Stimulated activated CD4-positive, alpha-beta T cell treated with anti-CD3 and anti-CD28 coated beads, Interleukin-2, amount 100 ng/mL, for 4 hours (primary cell): ENCODE measurements around the gene DOCK10.

Experiments used
- DNase-seq: peaks from one replicate; pipeline ENCODE4 v3.0.0-alpha.2; 2020; ENCODE audit warnings: low read depth

The DOCK10 gene

GRCh38 chr2:224833986-224834385 lies 208.3 kb downstream of the DOCK10 start:
- DNase-seq: no peak

GRCh38 chr2:224832207-224832606 lies 210.1 kb downstream of the DOCK10 start:
- DNase-seq: no peak

- DNase-seq: no peak
Measured at GRCh38 chr2:224831530-224831929, 210.7 kb downstream of the DOCK10 start.

- DNase-seq: no peak
Measured at GRCh38 chr2:224820283-224820991, 221.8 kb downstream of the DOCK10 start.

- DNase-seq: no peak
Measured at GRCh38 chr2:224819075-224819474, 223.2 kb downstream of the DOCK10 start.

- DNase-seq: no peak
Measured at GRCh38 chr2:224817676-224818075, 224.6 kb downstream of the DOCK10 start.

- DNase-seq: no peak
Measured at GRCh38 chr2:224816816-224817215, 225.5 kb downstream of the DOCK10 start.

- DNase-seq: no peak
Measured at GRCh38 chr2:224813578-224813977, 228.7 kb downstream of the DOCK10 start.

GRCh38 chr2:224807153-224807964 lies 234.9 kb downstream of the DOCK10 start:
- no peak for DNase-seq

GRCh38 chr2:224803930-224804329 lies 238.3 kb downstream of the DOCK10 start:
- DNase-seq: no peak

GRCh38 chr2:224802407-224802806 lies 239.9 kb downstream of the DOCK10 start:
- no peak for DNase-seq

- no peak for DNase-seq
Measured at GRCh38 chr2:224801360-224801759, 240.9 kb downstream of the DOCK10 start.

GRCh38 chr2:224799691-224800090 lies 242.6 kb downstream of the DOCK10 start:
- DNase-seq: no peak

- no peak for DNase-seq
Measured at GRCh38 chr2:224798180-224798579, 244.1 kb downstream of the DOCK10 start.

- no peak for DNase-seq
Measured at GRCh38 chr2:224796695-224797305, 245.5 kb downstream of the DOCK10 start.

GRCh38 chr2:224793946-224794345 lies 248.3 kb downstream of the DOCK10 start:
- DNase-seq: no peak

GRCh38 chr2:224786848-224787247 lies 255.4 kb downstream of the DOCK10 start:
- no peak for DNase-seq

GRCh38 chr2:224781400-224781799 lies 260.9 kb downstream of the DOCK10 start:
- no peak for DNase-seq

GRCh38 chr2:224780823-224781222 lies 261.4 kb downstream of the DOCK10 start:
- DNase-seq: no peak

GRCh38 chr2:224780106-224780505 lies 262.2 kb downstream of the DOCK10 start:
- no peak for DNase-seq

- peak; percentile 18 for DNase-seq
Measured at GRCh38 chr2:224778474-224778877, 263.8 kb downstream of the DOCK10 start.

GRCh38 chr2:224777559-224777930 lies 264.7 kb downstream of the DOCK10 start:
- DNase-seq: no peak
